GM12878 (cell line): ENCODE results near the gene FOXL3.

Source experiments
- ATF2 ChIP-seq: IDR thresholded peaks from 2 replicates; pipeline ENCODE4 v1.6.1; 2012; ENCODE audit warnings: low read length, inconsistent platforms
- ATF3 ChIP-seq: IDR thresholded peaks from 2 replicates; pipeline ENCODE4 v1.6.1; 2011; ENCODE audit warnings: low read depth, mild to moderate bottlenecking, low read length, moderate library complexity, borderline replicate concordance; ENCODE audit errors: extremely low read depth
- BRCA1 ChIP-seq: IDR thresholded peaks from 2 replicates; pipeline ENCODE4 v1.6.1; 2011; ENCODE audit warnings: low read depth, low read length, improper control_type of control experiment
- CHD4 ChIP-seq: fragments of 200-600 bp; sonication (generic); IDR thresholded peaks from 2 replicates; pipeline ENCODE4 v1.6.1; 2016; ENCODE audit warnings: mild to moderate bottlenecking
- CTCF ChIP-seq, 3 experiments: IDR thresholded peaks in 2 of 3; conservative IDR thresholded peaks in 1 of 3; 2 replicates each; pipeline ENCODE4 v1.5.1; 2011; ENCODE audit warnings: low read depth in 3 of 3, low read length in 3 of 3, mild to moderate bottlenecking in 3 of 3, control low read depth in 2 of 3, moderate library complexity in 2 of 3, inconsistent platforms in 1 of 3, mixed read lengths in 1 of 3; ENCODE audit not compliant: control insufficient read depth in 2 of 3, insufficient read depth in 1 of 3; ENCODE audit errors: extremely low read depth in 1 of 3
- EP300 ChIP-seq, 2 experiments: fragments of 150-350 bp in 1 of 2; IDR thresholded peaks; 2 replicates each; pipeline ENCODE4 v1.6.1; 2011 to 2012; ENCODE audit warnings: low read depth in 2 of 2, low read length in 2 of 2, borderline replicate concordance in 1 of 2, improper control_type of control experiment in 1 of 2, inconsistent platforms in 1 of 2; ENCODE audit not compliant: control insufficient read depth in 1 of 2
- FOXM1 ChIP-seq: IDR thresholded peaks from 2 replicates; pipeline ENCODE4 v1.6.1; 2012; ENCODE audit warnings: low read depth, mild to moderate bottlenecking, inconsistent platforms, low read length, moderate library complexity
- HDAC6 ChIP-seq: fragments of 200-600 bp; sonication (generic); IDR thresholded peaks from one replicate; pipeline ENCODE4 v1.8.0; 2017; ENCODE audit warnings: antibody characterized with exemption; ENCODE audit not compliant: unreplicated experiment
- JUND ChIP-seq: IDR thresholded peaks from 2 replicates; pipeline ENCODE4 v1.6.1; 2012; ENCODE audit warnings: low read depth, mild to moderate bottlenecking, low read length, improper control_type of control experiment, moderate library complexity
- MYC ChIP-seq: IDR thresholded peaks from 2 replicates; pipeline ENCODE4 v1.6.1; 2011; ENCODE audit warnings: mild to moderate bottlenecking, low read length, moderate library complexity, inconsistent platforms; ENCODE audit not compliant: insufficient read depth, insufficient replicate concordance, insufficient read length, severe bottlenecking
- PML ChIP-seq: IDR thresholded peaks from 2 replicates; pipeline ENCODE4 v1.6.1; 2012; ENCODE audit warnings: low read length, inconsistent platforms
- POLR2A ChIP-seq: IDR thresholded peaks from 2 replicates; pipeline ENCODE4 v1.6.1; 2011; ENCODE audit warnings: low read depth, mild to moderate bottlenecking, low read length
- POLR2AphosphoS5 ChIP-seq: IDR thresholded peaks from 2 replicates; pipeline ENCODE4 v1.6.1; 2011; ENCODE audit warnings: mild to moderate bottlenecking, low read length, inconsistent platforms
- TF ChIP-seq, protein P1 (sequence below): IDR thresholded peaks from 2 replicates; pipeline ENCODE4 v1.6.1; 2012; ENCODE audit warnings: low read depth, low read length, improper control_type of control experiment

- no peak for TF ChIP-seq FOXM1
- TF ChIP-seq PML, result no peak
- TF ChIP-seq POLR2AphosphoS5, result no peak
- no peak for TF ChIP-seq POLR2A
- TF ChIP-seq CTCF (IDR thresholded peaks at IDR 0.05 in 2 of 3, conservative IDR thresholded peaks at IDR 0.05 in 1 of 3; ENCODE audit: control insufficient read depth in 2 of 3, extremely low read depth in 1 of 3, insufficient read depth in 1 of 3, low read depth in 3 of 3, low read length in 3 of 3), result no peak
- TF ChIP-seq, protein P1, sequence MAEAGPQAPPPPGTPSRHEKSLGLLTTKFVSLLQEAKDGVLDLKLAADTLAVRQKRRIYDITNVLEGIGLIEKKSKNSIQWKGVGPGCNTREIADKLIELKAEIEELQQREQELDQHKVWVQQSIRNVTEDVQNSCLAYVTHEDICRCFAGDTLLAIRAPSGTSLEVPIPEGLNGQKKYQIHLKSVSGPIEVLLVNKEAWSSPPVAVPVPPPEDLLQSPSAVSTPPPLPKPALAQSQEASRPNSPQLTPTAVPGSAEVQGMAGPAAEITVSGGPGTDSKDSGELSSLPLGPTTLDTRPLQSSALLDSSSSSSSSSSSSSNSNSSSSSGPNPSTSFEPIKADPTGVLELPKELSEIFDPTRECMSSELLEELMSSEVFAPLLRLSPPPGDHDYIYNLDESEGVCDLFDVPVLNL, result no peak
- TF ChIP-seq CHD4, result no peak
- TF ChIP-seq HDAC6, result no peak
- no peak for TF ChIP-seq JUND
- TF ChIP-seq MYC, result no peak
- no peak for TF ChIP-seq EP300 (IDR thresholded peaks at IDR 0.05; ENCODE audit: borderline replicate concordance in 1 of 2, control insufficient read depth in 1 of 2, low read depth in 2 of 2, low read length in 2 of 2)
- no peak for TF ChIP-seq BRCA1
- no peak for TF ChIP-seq ATF2
- no peak for TF ChIP-seq ATF3
These were observed 34.0 kb downstream of the FOXL3 start for GRCh38 chr7:324011-324410.
